VCaP (cell line): ENCODE measurements around the gene NAALADL2.

Source experiments
- H3K27ac ChIP-seq: fragments of 450-650 bp; 2 replicates; pipeline ENCODE4 v1.5.1; 2017
- CTCF ChIP-seq: fragments of 450-650 bp; conservative IDR thresholded peaks from 2 replicates; pipeline ENCODE4 v1.5.1; 2017; ENCODE audit warnings: mild to moderate bottlenecking, moderate library complexity

NAALADL2 gene

DNA sequence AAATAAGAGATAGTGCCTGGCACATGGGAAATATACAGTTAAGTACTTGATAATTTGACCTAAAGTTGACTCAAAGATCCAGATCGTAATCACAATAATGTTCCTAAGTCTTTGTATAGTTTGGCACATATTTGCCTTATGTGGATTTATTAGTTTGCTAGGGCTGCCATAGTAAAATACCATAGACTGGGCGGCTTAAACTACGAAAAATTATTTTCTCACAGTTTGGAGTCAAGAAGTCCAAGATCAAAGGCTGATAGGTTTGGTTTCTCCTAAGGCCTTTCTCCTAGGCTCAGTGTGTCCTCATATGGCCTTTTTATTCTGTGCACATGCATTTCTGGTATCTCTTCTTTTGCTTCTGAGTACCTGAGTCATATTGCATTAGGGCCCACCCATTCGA lies 453.7 kb downstream of the NAALADL2 start:
- H3K27ac ChIP-seq = peak overlapping the region; percentile 71
- no peak for TF ChIP-seq CTCF

GRCh38 chr3:175316799-175317198 lies 457.7 kb downstream of the NAALADL2 start:
- H3K27ac ChIP-seq = no peak overlapping the region
- TF ChIP-seq CTCF = no peak

DNA sequence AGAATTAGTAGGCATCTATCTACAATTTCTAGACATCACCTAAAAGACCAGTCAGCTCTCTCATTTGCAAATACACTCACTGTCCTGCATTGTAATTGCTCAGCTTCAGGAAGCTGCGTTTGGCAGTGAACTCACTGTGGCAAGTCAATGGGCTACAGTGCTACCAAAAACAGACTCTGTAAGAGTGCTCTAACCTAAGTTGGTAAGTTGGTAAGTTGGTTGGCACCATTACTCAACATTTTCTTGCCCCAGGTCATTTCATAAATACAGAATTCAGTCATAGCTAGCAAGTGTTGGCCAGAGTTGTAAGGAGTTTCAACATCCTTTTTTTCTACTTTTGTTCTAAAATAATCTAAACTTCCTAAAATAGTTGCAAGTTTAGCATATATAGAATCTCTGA lies 466.3 kb downstream of the NAALADL2 start:
- TF ChIP-seq CTCF = no peak

GRCh38 chr3:175326041-175326440 lies 466.9 kb downstream of the NAALADL2 start:
- H3K27ac ChIP-seq = no peak overlapping the region
- TF ChIP-seq CTCF = no peak

More for the DNA sequence above, 466.3 kb downstream of the NAALADL2 start:
- H3K27ac ChIP-seq = no peak overlapping the region

DNA sequence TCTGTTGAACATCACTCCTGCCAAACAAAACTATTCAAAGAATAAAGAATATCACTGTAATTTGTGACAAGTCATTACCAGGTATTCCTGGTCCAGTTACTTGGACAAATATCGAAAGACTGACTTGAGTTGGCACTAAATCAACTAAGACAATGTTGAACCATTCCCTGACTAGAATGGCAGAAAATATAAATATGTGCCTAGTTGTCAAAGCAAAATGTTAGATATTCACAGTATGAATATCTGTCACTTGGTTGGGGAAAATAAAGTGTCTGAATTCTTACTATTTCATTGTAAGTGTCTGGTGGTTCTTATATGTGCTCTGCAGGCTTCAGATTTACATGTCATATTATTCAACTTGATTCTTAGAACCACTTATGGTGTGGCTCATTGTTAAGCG lies 470.2 kb downstream of the NAALADL2 start:
- no peak overlapping the region for H3K27ac ChIP-seq
- no peak for TF ChIP-seq CTCF

GRCh38 chr3:175335229-175335628 lies 476.1 kb downstream of the NAALADL2 start:
- TF ChIP-seq CTCF = no peak
- no peak overlapping the region for H3K27ac ChIP-seq

DNA sequence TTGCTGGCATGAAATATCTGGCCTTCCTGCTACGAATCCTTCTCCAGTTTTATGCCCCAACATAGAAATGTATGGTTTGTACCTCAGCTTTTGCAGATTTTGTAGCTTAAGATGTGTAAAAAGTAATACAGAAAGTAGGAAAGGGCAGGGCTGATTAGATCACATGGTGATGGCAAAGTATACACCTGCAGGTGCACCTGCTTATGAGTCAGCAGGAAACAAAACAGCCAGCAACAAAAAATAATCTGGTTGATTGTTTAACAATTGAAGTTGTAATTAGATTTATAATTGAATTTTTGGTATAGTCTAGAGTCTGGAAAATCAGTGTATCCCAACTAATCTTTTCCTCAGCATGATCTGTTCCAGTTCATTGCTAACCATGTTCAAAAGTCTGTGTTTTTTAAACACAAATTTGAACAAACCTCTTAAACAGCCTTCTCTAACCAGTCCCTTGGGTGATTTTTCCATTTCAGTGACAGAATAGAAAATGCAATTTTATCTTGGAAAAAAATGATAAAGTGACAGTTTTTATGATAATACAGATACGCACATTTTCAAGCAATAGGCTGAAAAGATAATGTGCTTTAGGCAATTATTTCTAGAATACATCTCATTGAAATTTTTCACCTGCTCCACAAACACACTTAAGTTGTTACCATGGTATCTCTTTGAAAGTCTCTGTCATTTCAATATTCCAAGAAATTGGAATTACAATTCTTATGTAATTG lies 477.4 kb downstream of the NAALADL2 start:
- peak overlapping the region; percentile 76 for H3K27ac ChIP-seq
- TF ChIP-seq CTCF = no peak
